Prostate gland (tissue), 2 donors: ENCODE results near the gene SERTAD1. TPM values are rescaled to one million over a fixed set of nuclear protein-coding genes. Genes with fewer than 3 reads are reported as not detected.

ENCODE experiments used
- DNase-seq: peaks from one replicate; pipeline ENCODE4 v3.0.0-alpha.2; 2019; ENCODE audit warnings: low spot score
- H3K27ac ChIP-seq, 2 donors: fragments of 200-600 bp; sonication (generic); 2 replicates each; pipeline ENCODE4 v1.5.1; 2017 to 2019
- H3K27me3 ChIP-seq: fragments of 200-600 bp; sonication (generic); replicated peaks from 2 replicates; pipeline ENCODE4 v1.5.1; 2019; ENCODE audit not compliant: insufficient read depth
- H3K36me3 ChIP-seq, 2 donors: fragments of 200-600 bp; sonication (generic); 1 replicate in 1 of 2; 2 replicates in 1 of 2; pipeline versions ENCODE4 v1.5.1 to v1.8.1; 2017 to 2019
- H3K4me1 ChIP-seq: fragments of 200-600 bp; sonication (generic); replicated peaks from 2 replicates; pipeline ENCODE4 v1.5.1; 2019
- H3K4me3 ChIP-seq, 2 donors: fragments of 200-600 bp; sonication (generic); 2 replicates each; pipeline ENCODE4 v1.5.1; 2017 to 2019
- H3K9me3 ChIP-seq: fragments of 200-600 bp; sonication (generic); 2 replicates; pipeline ENCODE4 v1.5.1; 2017
- POLR2A ChIP-seq: fragments of 450-650 bp; IDR thresholded peaks from one replicate; pipeline ENCODE4 v1.6.1; 2016; ENCODE audit warnings: antibody characterized with exemption, mild to moderate bottlenecking
- POLR2AphosphoS5 ChIP-seq: sonication (generic); formaldehyde crosslinking; IDR thresholded peaks from one replicate; pipeline ENCODE4 v1.6.1; 2017; ENCODE audit warnings: antibody characterized with exemption
- WGBS: methylation state at CpG from one replicate; pipeline ENCODE4 v1.1.5; 2018; 5-methylcytosine and 5-hydroxymethylcytosine counted together
- intact Hi-C: fragments of 100-400 bp; cut with DNase I; formaldehyde crosslinking; loops from one replicate; pipeline ENCODE4 v1.14.2; 2022
- total RNA-seq, 2 donors: library from RNA; depleted of rRNA; stranded (reverse); fragments of >200 nt; gene quantifications; one replicate each; pipeline ENCODE4 v1.1.0, GENCODE V29; 2016
- TF ChIP-seq, protein P1 (sequence below), 4 experiments: fragments of 200-600 bp in 2 of 4; fragments of 450-650 bp in 2 of 4; sonication (generic) in 2 of 4; IDR thresholded peaks; 1 replicate in 3 of 4; 2 replicates in 1 of 4; pipeline ENCODE4 v1.5.1; 2016 to 2019; ENCODE audit warnings: antibody characterized with exemption in 4 of 4, mild to moderate bottlenecking in 2 of 4, moderate library complexity in 2 of 4

SERTAD1 gene
- total RNA-seq, 2 donors from 2014 or later: 15.9 to 19.5 TPM

DNA sequence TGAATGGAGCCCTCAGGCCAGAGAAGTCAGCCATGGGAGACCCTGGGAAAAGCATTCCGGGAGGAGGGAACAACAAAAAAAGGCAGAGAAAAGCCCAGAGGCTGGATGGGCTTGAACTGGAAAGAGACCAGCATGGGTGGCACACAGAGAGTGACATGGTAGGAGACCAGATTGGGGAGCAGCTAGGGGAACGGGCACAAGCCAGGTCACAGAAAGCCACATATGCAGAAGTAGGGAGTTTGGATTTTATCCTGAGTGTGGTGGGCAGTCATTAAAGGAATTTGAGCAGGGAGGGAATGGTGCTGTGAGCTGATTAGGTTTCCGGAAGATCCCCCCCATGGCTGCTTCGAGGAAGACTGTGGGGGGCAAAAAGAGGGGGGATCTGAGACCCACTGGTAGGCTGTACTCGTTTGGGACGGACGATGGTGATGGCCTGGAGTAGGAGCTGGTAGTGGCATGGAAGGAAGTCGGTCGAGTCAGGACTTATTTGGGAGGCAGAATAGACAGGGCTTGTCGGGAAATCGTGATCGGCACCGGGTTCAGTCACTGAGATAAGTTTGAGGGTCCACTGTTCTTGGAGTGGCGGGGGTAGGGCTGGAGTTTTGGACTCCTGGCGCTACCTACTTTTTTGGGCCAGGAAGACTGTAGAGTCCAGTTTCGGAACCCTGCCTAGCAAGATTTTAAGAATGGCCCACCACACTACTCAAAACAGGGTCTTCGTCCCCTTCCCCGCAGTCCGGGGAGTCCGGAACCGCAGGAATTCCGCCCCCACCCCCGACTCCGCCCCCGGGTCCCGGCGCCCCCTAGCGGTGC, 949 bp downstream of the SERTAD1 start:
- intact Hi-C loops: loop anchor here (2.0 to 5.0 kb wide), 2 partner anchors 40 to 78 kb away; partner anchors contain the start of genes BLVRB, C19orf47 and PLD3
- peaks cover 4% of the 10 kb centered on the region for H3K4me1 ChIP-seq

DNA sequence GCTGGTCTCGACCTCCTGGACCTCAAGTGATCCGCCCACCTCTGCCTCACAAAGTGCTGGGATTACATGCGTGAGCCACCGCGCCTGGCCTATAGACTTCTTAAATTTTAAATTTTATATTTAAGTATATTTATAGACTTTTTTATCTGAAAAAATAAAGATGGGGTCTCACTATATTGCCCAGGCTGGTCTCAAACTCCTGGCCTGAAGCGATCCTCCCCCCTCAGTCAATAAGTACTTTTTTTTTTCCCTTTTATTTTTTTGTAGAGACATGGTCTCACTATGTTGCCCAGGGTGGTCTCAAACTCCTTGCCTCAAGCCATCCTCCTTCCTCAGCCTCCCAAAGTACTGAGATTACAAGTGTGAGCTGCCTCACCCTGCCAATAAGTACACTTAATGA, 1.9 kb downstream of the SERTAD1 start:
- peaks cover 4% of the 10 kb centered on the region for H3K4me1 ChIP-seq

More for the DNA sequence above, 949 bp downstream of the SERTAD1 start:
- TF ChIP-seq POLR2A: no peak
- TF ChIP-seq, protein P1, sequence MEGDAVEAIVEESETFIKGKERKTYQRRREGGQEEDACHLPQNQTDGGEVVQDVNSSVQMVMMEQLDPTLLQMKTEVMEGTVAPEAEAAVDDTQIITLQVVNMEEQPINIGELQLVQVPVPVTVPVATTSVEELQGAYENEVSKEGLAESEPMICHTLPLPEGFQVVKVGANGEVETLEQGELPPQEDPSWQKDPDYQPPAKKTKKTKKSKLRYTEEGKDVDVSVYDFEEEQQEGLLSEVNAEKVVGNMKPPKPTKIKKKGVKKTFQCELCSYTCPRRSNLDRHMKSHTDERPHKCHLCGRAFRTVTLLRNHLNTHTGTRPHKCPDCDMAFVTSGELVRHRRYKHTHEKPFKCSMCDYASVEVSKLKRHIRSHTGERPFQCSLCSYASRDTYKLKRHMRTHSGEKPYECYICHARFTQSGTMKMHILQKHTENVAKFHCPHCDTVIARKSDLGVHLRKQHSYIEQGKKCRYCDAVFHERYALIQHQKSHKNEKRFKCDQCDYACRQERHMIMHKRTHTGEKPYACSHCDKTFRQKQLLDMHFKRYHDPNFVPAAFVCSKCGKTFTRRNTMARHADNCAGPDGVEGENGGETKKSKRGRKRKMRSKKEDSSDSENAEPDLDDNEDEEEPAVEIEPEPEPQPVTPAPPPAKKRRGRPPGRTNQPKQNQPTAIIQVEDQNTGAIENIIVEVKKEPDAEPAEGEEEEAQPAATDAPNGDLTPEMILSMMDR (IDR thresholded peaks at IDR 0.05): peak in 1 of 4 experiments; percentile 96
- under 1% methylated on average over 21 of the region's 28 CpGs for WGBS
- Histone ChIP-seq H3K36me3 (peaks cover 8 to 10% of the 10 kb centered on the region in 2 donors), H3K27ac (peak overlapping the region; percentile 100), H3K27me3 (no peaks in the 10 kb centered on the region), H3K4me3 (peak overlapping the region; percentile 95 to 98), H3K9me3 (no peaks in the 10 kb centered on the region)
- DNase-seq: no peak

DNA sequence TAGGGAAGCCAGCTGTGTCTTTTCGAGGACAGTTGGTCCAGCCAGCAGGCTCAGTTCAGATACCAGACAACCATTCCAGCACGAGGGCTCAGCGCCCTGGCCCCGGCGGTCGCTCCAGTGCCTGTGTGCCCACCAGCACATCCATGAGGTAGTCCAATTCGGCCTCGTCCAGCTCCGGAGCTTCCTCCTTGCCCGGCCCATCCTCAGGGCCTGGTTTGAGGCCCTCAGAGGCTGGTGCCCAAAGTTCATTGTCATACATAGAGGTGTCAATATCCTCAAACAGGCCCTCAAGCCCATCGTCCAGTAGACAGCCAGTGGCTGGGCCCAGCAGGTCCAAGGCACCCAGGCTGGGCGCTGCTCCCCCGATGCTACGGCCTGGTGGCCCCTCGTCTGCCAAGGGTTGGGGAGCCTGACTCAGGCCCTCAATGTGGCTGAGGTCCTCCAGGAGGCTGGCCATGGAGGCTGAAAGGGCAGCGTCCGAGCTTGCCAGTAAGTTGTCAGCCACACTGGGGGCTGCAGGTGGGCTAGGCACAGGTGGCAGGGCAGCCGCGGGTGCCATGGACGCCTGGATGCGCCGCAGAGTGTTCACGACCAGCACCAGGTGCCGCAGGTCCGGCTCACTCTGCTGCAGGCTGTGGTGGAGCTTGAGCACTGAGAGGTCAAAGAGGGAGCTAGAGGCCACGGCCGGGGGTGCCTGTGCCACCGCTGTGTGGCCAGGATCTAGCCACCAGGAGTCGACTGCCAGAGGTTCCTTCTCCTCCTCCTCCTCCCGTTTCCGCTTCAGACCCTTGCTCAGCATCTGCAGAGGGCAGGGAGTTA, 2.8 kb downstream of the SERTAD1 start:
- TF ChIP-seq, protein P1 (IDR thresholded peaks at IDR 0.05): no peak
- TF ChIP-seq POLR2A: no peak
- TF ChIP-seq POLR2AphosphoS5: no peak
- Histone ChIP-seq H3K9me3 (no peaks in the 10 kb centered on the region), H3K4me1 (peaks cover 4% of the 10 kb centered on the region), H3K36me3 (peaks cover 8 to 10% of the 10 kb centered on the region in 2 donors), H3K27ac (peak overlapping the region; percentile 97 to 100), H3K4me3 (no peak overlapping the region), H3K27me3 (no peaks in the 10 kb centered on the region)
- no peak for DNase-seq
- 89% methylated on average over 31 of the region's 31 CpGs for WGBS
- intact Hi-C loops: no loop called here

More for the DNA sequence above, 1.9 kb downstream of the SERTAD1 start:
- Histone ChIP-seq H3K36me3 (peaks cover 8 to 10% of the 10 kb centered on the region in 2 donors), H3K4me3 (no peak overlapping the region), H3K27ac (peak overlapping the region; percentile 100), H3K9me3 (no peaks in the 10 kb centered on the region), H3K27me3 (no peaks in the 10 kb centered on the region)
- intact Hi-C loops: loop anchor here (2.0 kb wide), 1 partner anchor 41 kb away; the partner anchor contains the start of gene BLVRB
- TF ChIP-seq POLR2A: no peak
- TF ChIP-seq, protein P1 (IDR thresholded peaks at IDR 0.05): no peak
- no peak for TF ChIP-seq POLR2AphosphoS5
- DNase-seq: no peak
- 96% methylated on average over 6 of the region's 6 CpGs for WGBS

DNA sequence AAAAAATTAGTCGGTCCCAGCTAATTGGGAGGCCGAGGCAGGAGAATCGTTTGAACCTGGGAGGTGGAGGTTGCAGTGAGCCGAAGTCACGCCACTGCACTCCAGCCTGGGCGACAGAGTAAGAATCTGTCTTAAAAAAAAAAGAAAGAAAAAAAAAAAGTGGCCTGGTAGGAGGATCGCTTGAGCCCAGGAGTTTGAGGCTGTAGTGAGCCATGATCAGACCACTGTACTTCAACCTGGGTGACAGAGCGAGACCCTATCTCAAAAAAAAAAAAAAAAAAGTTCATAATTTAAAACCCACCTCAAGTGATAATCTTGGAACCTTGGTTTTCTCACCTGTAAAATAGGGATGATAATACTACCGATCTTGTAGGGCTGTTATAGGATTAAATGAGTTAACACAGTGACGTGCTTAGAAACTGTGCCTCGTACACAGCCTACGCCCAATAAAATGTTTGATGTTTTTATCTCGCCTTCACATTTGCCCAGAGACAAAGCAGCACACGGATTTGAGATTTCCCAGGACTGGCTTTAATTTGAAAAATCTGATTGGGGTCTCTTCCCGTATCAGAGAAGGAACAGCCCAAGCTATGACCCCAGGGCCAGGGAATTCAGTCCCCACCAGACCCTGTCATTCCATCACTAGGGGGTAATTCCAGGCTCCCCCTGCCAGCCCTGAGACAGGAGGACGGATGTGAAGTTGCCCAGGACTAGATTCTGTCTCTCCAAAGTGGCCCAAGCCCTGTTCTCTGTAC, 3.6 kb downstream of the SERTAD1 start:
- Histone ChIP-seq H3K27me3 (no peaks in the 10 kb centered on the region), H3K27ac (peak overlapping the region; percentile 97 to 100), H3K4me3 (peak overlapping the region in 1 of 2 donors; percentile 62), H3K9me3 (no peaks in the 10 kb centered on the region), H3K36me3 (peaks cover 8 to 10% of the 10 kb centered on the region in 2 donors), H3K4me1 (peaks cover 4% of the 10 kb centered on the region)
- WGBS: 62% methylated on average over 16 of the region's 16 CpGs
- DNase-seq: no peak
- intact Hi-C loops: loop anchor here (1.0 kb wide), 1 partner anchor 22 kb away; the partner anchor contains the start of gene SERTAD3
- TF ChIP-seq POLR2AphosphoS5 (no peak), POLR2A (no peak)
- TF ChIP-seq, protein P1 (IDR thresholded peaks at IDR 0.05): no peak
